DND-41 (cell line): ENCODE measurements around the gene RND1.
A peak's percentile ranks its signal among the peaks of the same experiment; 100 is the strongest.

ENCODE experiments used
- ATAC-seq: fragments of 200-7000 bp; cut with Tn5 transposase; 3 replicates; pipeline ENCODE4 v1.9.1; 2021; ENCODE audit warnings: low read depth; ENCODE audit not compliant: insufficient read depth
- DNase-seq: peaks from one replicate; pipeline ENCODE4 v3.0.0-alpha.2; 2020
- H2AFZ ChIP-seq: 2 replicates; pipeline ENCODE4 v1.6.0; 2012; ENCODE audit warnings: low read depth, low read length
- H3K27ac ChIP-seq: 2 replicates; pipeline ENCODE4 v1.5.1; 2012; ENCODE audit warnings: low read length, inconsistent platforms
- H3K27me3 ChIP-seq: fragments of 200-600 bp; sonication (generic); 2 replicates; pipeline ENCODE4 v1.6.0; 2012; ENCODE audit warnings: low read length, mild to moderate bottlenecking, inconsistent platforms; ENCODE audit not compliant: insufficient read depth, poor library complexity
- H3K36me3 ChIP-seq: 2 replicates; pipeline ENCODE4 v1.5.1; 2012; ENCODE audit warnings: low read length, inconsistent platforms; ENCODE audit not compliant: insufficient read depth
- H3K4me1 ChIP-seq: 2 replicates; pipeline ENCODE4 v1.5.1; 2012; ENCODE audit warnings: mild to moderate bottlenecking, low read length; ENCODE audit not compliant: insufficient read depth
- H3K4me2 ChIP-seq: 2 replicates; pipeline ENCODE4 v1.6.0; 2012; ENCODE audit warnings: mild to moderate bottlenecking, moderate library complexity, low read length, inconsistent platforms; ENCODE audit not compliant: insufficient read depth
- H3K4me3 ChIP-seq, 2 experiments: fragments of 200-600 bp in 1 of 2; shearing (Covaris generic) in 1 of 2; 2 replicates each; pipeline ENCODE4 v1.5.1; 2012 to 2016; ENCODE audit warnings: inconsistent platforms in 2 of 2, low read length in 2 of 2, mild to moderate bottlenecking in 2 of 2, low read depth in 1 of 2, moderate library complexity in 1 of 2
- H3K79me2 ChIP-seq: 2 replicates; pipeline ENCODE4 v1.6.0; 2012; ENCODE audit warnings: low read length, inconsistent platforms; ENCODE audit not compliant: insufficient read depth
- H3K9ac ChIP-seq: 2 replicates; pipeline ENCODE4 v1.6.0; 2012; ENCODE audit warnings: low read depth, mild to moderate bottlenecking, inconsistent platforms, low read length, moderate library complexity
- H3K9me3 ChIP-seq: 2 replicates; pipeline ENCODE4 v1.5.1; 2012; ENCODE audit warnings: low read length, moderate library complexity, mild to moderate bottlenecking, inconsistent platforms; ENCODE audit not compliant: insufficient read depth, severe bottlenecking
- H4K20me1 ChIP-seq: 2 replicates; pipeline ENCODE4 v1.6.0; 2012; ENCODE audit warnings: low read length; ENCODE audit not compliant: insufficient read depth
- EZH2 ChIP-seq: IDR thresholded peaks from 3 replicates; pipeline ENCODE4 v1.6.1; 2012; ENCODE audit warnings: borderline replicate concordance, low read depth, mild to moderate bottlenecking, moderate library complexity, low read length, inconsistent platforms; ENCODE audit not compliant: severe bottlenecking
- TF ChIP-seq, protein P1 (sequence below): IDR thresholded peaks from 2 replicates; pipeline ENCODE4 v1.5.1; 2012; ENCODE audit warnings: borderline replicate concordance, low read length, moderate library complexity, mild to moderate bottlenecking; ENCODE audit not compliant: poor library complexity, severe bottlenecking; ENCODE audit errors: extremely low read depth

Gene RND1

DNA sequence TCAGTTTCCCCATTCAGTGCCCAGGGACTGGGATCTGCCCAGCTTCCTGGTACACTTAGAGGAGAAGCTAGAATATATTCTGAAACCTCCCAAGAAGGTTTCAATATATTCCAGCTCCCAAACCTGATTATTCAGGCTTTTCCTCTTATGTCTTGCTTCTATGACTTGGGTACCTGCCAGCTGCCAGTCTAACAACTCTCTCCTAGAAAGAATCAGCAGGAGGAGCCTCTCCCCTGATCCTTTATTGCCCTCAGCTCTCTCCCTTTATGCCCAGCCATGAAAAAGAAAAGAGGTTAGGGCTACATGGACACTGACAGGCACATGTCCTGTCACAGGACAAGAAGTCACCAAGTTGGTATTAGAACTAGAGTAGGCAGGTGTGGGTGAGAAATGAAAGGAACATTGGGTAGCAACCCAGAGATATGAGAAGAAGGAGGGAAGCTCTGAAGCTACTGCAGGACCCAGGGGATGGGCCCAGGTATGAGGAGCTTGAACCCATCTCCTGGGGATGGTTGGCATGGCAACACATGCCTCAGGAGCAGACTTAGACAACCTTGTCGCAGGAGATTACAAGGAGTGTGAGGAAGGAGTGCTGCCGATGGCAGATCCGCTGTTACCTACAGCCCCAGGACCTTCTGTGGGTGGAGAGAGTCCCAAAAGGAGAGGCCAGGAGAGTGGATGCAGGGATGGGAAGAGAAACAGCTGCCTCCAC is 49.4 kb downstream of the RND1 start:
- H4K20me1 ChIP-seq = peaks cover 12% of the 10 kb centered on the region; the same call in 1 of the 2 replicates
- ATAC-seq (no peak), DNase-seq (no peak)
- H3K4me3 ChIP-seq = peak overlapping the region; percentile 77 to 91; a peak in 3 of 4 replicates
- H3K4me1 ChIP-seq = peaks cover 49% of the 10 kb centered on the region
- H3K79me2 ChIP-seq = peaks cover 22% of the 10 kb centered on the region
- peak overlapping the region; percentile 97 for H3K27ac ChIP-seq
- TF ChIP-seq EZH2 = no peak
- TF ChIP-seq, protein P1, sequence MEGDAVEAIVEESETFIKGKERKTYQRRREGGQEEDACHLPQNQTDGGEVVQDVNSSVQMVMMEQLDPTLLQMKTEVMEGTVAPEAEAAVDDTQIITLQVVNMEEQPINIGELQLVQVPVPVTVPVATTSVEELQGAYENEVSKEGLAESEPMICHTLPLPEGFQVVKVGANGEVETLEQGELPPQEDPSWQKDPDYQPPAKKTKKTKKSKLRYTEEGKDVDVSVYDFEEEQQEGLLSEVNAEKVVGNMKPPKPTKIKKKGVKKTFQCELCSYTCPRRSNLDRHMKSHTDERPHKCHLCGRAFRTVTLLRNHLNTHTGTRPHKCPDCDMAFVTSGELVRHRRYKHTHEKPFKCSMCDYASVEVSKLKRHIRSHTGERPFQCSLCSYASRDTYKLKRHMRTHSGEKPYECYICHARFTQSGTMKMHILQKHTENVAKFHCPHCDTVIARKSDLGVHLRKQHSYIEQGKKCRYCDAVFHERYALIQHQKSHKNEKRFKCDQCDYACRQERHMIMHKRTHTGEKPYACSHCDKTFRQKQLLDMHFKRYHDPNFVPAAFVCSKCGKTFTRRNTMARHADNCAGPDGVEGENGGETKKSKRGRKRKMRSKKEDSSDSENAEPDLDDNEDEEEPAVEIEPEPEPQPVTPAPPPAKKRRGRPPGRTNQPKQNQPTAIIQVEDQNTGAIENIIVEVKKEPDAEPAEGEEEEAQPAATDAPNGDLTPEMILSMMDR = no peak
- peak overlapping the region; percentile 81 for H3K9ac ChIP-seq
- H3K4me2 ChIP-seq = peak overlapping the region; percentile 84
- peak overlapping the region; percentile 100 for H2AFZ ChIP-seq
- H3K27me3 ChIP-seq = no peaks in the 10 kb centered on the region
- no peaks in the 10 kb centered on the region for H3K36me3 ChIP-seq
- H3K9me3 ChIP-seq = no peaks in the 10 kb centered on the region

DNA sequence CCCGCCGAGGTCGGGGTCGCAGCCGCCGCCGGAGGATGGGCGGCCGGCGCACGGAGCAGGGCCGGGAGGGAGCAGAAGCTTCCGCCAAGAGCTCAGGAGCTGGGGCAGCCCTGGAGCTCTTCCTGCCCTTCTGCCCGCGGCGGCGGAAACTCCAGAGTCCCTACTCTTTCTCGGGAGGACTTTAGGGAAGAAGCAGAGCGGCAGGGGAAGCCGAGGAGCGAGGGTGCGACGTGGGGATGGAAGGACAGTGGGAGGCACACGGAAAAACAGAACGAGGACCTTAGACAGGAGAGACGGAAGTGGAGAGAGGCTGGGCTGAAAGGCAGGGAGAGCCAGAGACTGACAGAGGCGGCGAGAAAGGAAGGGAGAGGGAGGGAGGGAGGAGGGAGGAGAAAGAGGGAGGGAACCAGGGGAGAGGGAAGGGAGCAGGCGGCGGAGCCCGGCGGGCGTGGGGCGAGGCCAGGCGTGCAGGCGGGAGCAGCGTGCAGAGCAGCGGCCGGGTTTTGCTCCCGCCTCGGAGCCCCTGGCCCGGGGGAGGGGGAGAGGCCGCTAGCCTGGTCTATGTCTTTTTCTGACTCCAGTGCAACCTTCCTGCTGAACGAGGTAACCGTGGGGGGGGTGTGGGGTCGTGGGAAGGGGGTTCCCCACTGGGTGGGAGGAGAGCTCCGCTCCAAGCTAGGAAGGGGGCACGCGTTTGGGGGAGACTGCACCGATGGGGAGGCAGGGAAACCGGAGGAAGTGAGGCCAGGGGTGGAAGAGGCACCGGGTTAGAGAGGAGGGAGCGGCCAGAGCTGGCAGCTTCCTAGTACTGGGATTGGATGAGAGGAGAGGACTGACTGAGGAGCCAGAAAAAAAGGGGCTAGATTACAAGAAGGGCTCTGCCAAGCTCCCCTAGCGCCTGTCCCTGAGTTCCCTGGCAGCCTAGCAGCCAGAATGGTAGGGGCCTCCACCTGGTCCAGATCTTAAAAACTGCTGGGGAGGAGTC is 50.3 kb downstream of the RND1 start:
- Histone ChIP-seq H3K4me1 (peaks cover 49% of the 10 kb centered on the region), H3K36me3 (no peaks in the 10 kb centered on the region), H3K27ac (peak overlapping the region; percentile 97), H3K4me3 (peak overlapping the region; percentile 77 to 91), H3K9ac (peak overlapping the region; percentile 81), H3K27me3 (no peaks in the 10 kb centered on the region), H3K9me3 (no peaks in the 10 kb centered on the region), H3K4me2 (peak overlapping the region; percentile 84), H4K20me1 (peaks cover 12% of the 10 kb centered on the region; the same call in 1 of the 2 replicates), H3K79me2 (peaks cover 22% of the 10 kb centered on the region), H2AFZ (peak overlapping the region; percentile 100)
- ATAC-seq (peak; percentile 66), DNase-seq (peak; percentile 85)
- TF ChIP-seq, protein P1 = no peak
- no peak for TF ChIP-seq EZH2

DNA sequence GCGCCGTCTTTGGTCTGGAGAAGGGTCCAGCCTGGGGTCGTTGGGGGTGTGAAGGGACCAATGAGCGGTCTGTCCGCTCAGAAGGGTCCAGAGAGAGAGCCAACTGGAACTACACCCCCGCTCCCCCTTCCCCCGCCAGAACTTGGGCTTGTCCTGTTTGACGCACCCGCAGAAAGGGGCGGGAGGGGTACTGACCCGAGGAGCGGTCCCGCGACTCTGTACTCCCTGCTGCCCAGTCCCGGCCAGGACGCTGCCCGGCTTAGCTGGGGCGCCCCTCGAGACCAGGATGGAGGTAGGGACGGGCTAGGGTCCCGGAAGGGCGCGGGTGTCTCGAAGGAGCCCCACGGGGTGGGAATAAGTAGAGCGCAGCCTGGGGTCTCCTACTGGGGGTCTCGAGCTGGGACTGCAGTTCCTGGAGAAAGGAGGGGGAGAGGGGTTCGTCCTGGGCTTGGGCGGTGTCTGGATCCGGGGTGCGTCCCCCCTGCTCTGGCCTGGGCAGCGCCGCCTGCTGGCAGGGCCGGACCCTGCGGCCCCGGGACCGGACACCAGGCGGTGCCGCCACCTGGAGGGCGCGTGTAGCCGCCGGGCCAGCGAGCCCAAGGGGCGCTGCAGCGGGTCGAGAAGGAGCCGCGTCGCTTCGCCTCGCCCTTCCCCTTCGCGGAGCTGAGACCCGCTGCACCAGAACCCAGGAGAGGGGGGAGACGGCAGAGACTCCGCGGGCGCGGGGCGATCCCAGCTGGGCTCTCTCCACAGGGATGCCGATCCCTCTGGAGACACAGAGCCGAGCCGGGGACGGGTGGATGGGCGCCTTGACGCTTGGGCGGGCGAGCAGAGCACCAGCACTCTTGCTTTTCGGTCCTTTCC is 51.2 kb downstream of the RND1 start:
- TF ChIP-seq EZH2 = no peak
- TF ChIP-seq, protein P1 = peak; percentile 89
- Histone ChIP-seq H2AFZ (peak overlapping the region; percentile 100), H3K79me2 (peaks cover 22% of the 10 kb centered on the region), H3K9me3 (no peaks in the 10 kb centered on the region), H3K9ac (peak overlapping the region; percentile 81), H3K4me2 (peak overlapping the region; percentile 84), H3K4me1 (peaks cover 48% of the 10 kb centered on the region), H3K27ac (peak overlapping the region; percentile 97), H3K4me3 (peak overlapping the region; percentile 77 to 91), H3K36me3 (no peaks in the 10 kb centered on the region), H4K20me1 (peaks cover 5% of the 10 kb centered on the region; the same call in 1 of the 2 replicates), H3K27me3 (no peaks in the 10 kb centered on the region)
- DNase-seq = peak; percentile 69
- ATAC-seq = peak; percentile 39
